ENCODE data around the gene KCNJ5. TPM values are rescaled to one million over a fixed set of nuclear protein-coding genes. Genes with fewer than 3 reads are reported as not detected.

The KCNJ5 gene
- total and polyA plus RNA-seq, 10 of the 15 experiments (the other 5 are each of a cell fraction or from before 2014, with no cell fraction given) = 0.03 TPM; not detected in 8

- intact Hi-C loops (cut with micrococcal nuclease; ENCODE audit: unreplicated experiment) = loop anchor here (5.0 kb wide), 4 partner anchors 213 to 813 kb away; no protein-coding TSS in a partner anchor
- 33% methylated on average over 2 of the region's 2 CpGs for WGBS (ENCODE audit: insufficient coverage, insufficient replicate concordance, low lambda C conversion rate, missing lambda C conversion rate)
- no peak for FAIRE-seq
These were observed 45.8 kb upstream of the KCNJ5 start for GRCh38 chr11:128845334-128845780.

GRCh38 chr11:128846985-128847384 lies 44.2 kb upstream of the KCNJ5 start:
- no peak overlapping the region for H3K4me2 ChIP-seq (ENCODE audit: control insufficient read depth, insufficient read depth)
- no peak for FAIRE-seq
- RAD21 ChIA-PET (ENCODE audit: unreplicated experiment) = no interaction called here
- H3K27me3 ChIP-seq (replicated peaks in 1 of 2; ENCODE audit: control insufficient read depth in 2 of 2, insufficient read depth in 2 of 2, low read length in 1 of 2) = no peaks in the 10 kb centered on the region
- H3K9ac ChIP-seq (ENCODE audit: control insufficient read depth, insufficient read depth, low read length) = no peak overlapping the region
- CTCF ChIA-PET = interaction anchor here (1.0 to 11.8 kb wide), 10 partner anchors 11 to 688 kb away, joined by 4 to 123 read pairs (median 16); no protein-coding TSS in a partner anchor
- DNase-seq (ENCODE audit: low read depth, low spot score) = no peak
- TF ChIP-seq RFX5 (IDR thresholded peaks at IDR 0.05; ENCODE audit: low read depth, low read length) (no peak), STAT3 (IDR thresholded peaks at IDR 0.05; ENCODE audit: low read depth, low read length) (no peak), MTA2 (IDR thresholded peaks at IDR 0.05; ENCODE audit: low read depth) (no peak)
- 82% methylated on average over 4 of the region's 4 CpGs for WGBS (ENCODE audit: insufficient coverage, insufficient replicate concordance, low lambda C conversion rate, missing lambda C conversion rate)
- POLR2A ChIA-PET = no interaction called here
- intact Hi-C loops (cut with micrococcal nuclease; ENCODE audit: unreplicated experiment) (loop anchor here (5.0 kb wide), 4 partner anchors 215 to 815 kb away; no protein-coding TSS in a partner anchor), in situ Hi-C loops (cut with MboI) (loop anchor here (25.0 kb wide), 1 partner anchor 210 kb away; no protein-coding TSS in a partner anchor)
- H2AFZ ChIP-seq (ENCODE audit: control insufficient read depth, low read depth, low read length) = no peak overlapping the region
- H4K20me1 ChIP-seq (ENCODE audit: control insufficient read depth, insufficient read depth) = no peaks in the 10 kb centered on the region
- SMC1A ChIA-PET (ENCODE audit: uncharacterized antibody, unreplicated experiment) = interaction anchor here (0.6 to 10.5 kb wide), 4 partner anchors 12 to 218 kb away, joined by 3 to 89 read pairs (median 3); no protein-coding TSS in a partner anchor
- BruUV-seq (replicated peaks) = no TSS peak
- no peak overlapping the region for H3K27ac ChIP-seq (ENCODE audit: control insufficient read depth, insufficient read depth)
- no peak for ATAC-seq
- H3K79me2 ChIP-seq (ENCODE audit: control insufficient read depth, insufficient read depth, low read length) = no peaks in the 10 kb centered on the region
- H3K4me1 ChIP-seq (ENCODE audit: control insufficient read depth, insufficient read depth, low read length) = peaks cover 10% of the 10 kb centered on the region
- H3K4me3 ChIP-seq = no peak overlapping the region
- H3K9me3 ChIP-seq (replicated peaks; ENCODE audit: control insufficient read depth, insufficient read depth, low read length) = no peaks in the 10 kb centered on the region
- H3K36me3 ChIP-seq (ENCODE audit: control insufficient read depth in 2 of 2, insufficient read depth in 2 of 2, low read length in 1 of 2) = no peaks in the 10 kb centered on the region

More at GRCh38 chr11:128845334-128845780, 45.8 kb upstream of the KCNJ5 start:
- no peaks in the 10 kb centered on the region for H3K79me2 ChIP-seq (ENCODE audit: control insufficient read depth, insufficient read depth, low read length)
- no peak for ATAC-seq
- TF ChIP-seq SPI1 (IDR thresholded peaks at IDR 0.05; ENCODE audit: borderline replicate concordance, insufficient read depth, low read depth, low read length) (peak; percentile 84), GABPA (IDR thresholded peaks at IDR 0.05; ENCODE audit: low read depth) (no peak), CHD2 (IDR thresholded peaks at IDR 0.05; ENCODE audit: borderline replicate concordance, low read depth, low read length) (no peak)
- H3K4me2 ChIP-seq (ENCODE audit: control insufficient read depth, insufficient read depth) = no peak overlapping the region; the same call in 1 of the 2 replicates
- ChIA-PET CTCF (interaction anchor here (1.1 to 11.8 kb wide), 7 partner anchors 8 to 688 kb away, joined by 3 to 123 read pairs (median 13); no protein-coding TSS in a partner anchor), RAD21 (ENCODE audit: unreplicated experiment) (interaction anchor here (0.6 to 3.5 kb wide), 3 partner anchors 15 to 436 kb away, joined by 3 to 20 read pairs (median 6); no protein-coding TSS in a partner anchor), SMC1A (ENCODE audit: uncharacterized antibody, unreplicated experiment) (interaction anchor here (0.5 to 10.5 kb wide), 10 partner anchors 14 to 688 kb away, joined by 3 to 89 read pairs (median 4); no protein-coding TSS in a partner anchor), POLR2A (interaction anchor here (1.5 kb wide), 1 partner anchor 215 kb away, joined by 3 read pairs; no protein-coding TSS in a partner anchor)
- no peaks in the 10 kb centered on the region for H3K9me3 ChIP-seq (replicated peaks; ENCODE audit: control insufficient read depth, insufficient read depth, low read length)
- H3K36me3 ChIP-seq (ENCODE audit: control insufficient read depth in 2 of 2, insufficient read depth in 2 of 2, low read length in 1 of 2) = no peaks in the 10 kb centered on the region
- no peaks in the 10 kb centered on the region for H3K27me3 ChIP-seq (replicated peaks in 1 of 2; ENCODE audit: control insufficient read depth in 2 of 2, insufficient read depth in 2 of 2, low read length in 1 of 2)
- H3K4me3 ChIP-seq = no peak overlapping the region
- no peak overlapping the region for H3K9ac ChIP-seq (ENCODE audit: control insufficient read depth, insufficient read depth, low read length)
- no peak overlapping the region for H2AFZ ChIP-seq (ENCODE audit: control insufficient read depth, low read depth, low read length)
- H3K4me1 ChIP-seq (ENCODE audit: control insufficient read depth, insufficient read depth, low read length) = peaks cover 26% of the 10 kb centered on the region
- no peaks in the 10 kb centered on the region for H4K20me1 ChIP-seq (ENCODE audit: control insufficient read depth, insufficient read depth)
- no peak for DNase-seq (ENCODE audit: low read depth, low spot score)
- H3K27ac ChIP-seq (ENCODE audit: control insufficient read depth, insufficient read depth) = no peak overlapping the region
- in situ Hi-C loops (cut with MboI) = loop anchor here (25.0 kb wide), 1 partner anchor 208 kb away; no protein-coding TSS in a partner anchor
- BruUV-seq (replicated peaks) = no TSS peak
